HG02870 (cell line): ENCODE data around the gene UTF1.
"Not testable (repeated sequence)": the region's sequence is repeated elsewhere in the genome, so short reads cannot be mapped to it uniquely, and the experiment has no call there.

ENCODE experiments used
- ATAC-seq: cut with Tn5 transposase; IDR thresholded peaks from one replicate; pipeline ENCODE4 v1.9.1; 2021; ENCODE audit warnings: mild to moderate bottlenecking, moderate library complexity; ENCODE audit not compliant: unreplicated experiment

Gene UTF1

GRCh38 chr10:133261726-133262325 lies 31.8 kb downstream of the UTF1 start:
- ATAC-seq = peak; percentile 47

DNA sequence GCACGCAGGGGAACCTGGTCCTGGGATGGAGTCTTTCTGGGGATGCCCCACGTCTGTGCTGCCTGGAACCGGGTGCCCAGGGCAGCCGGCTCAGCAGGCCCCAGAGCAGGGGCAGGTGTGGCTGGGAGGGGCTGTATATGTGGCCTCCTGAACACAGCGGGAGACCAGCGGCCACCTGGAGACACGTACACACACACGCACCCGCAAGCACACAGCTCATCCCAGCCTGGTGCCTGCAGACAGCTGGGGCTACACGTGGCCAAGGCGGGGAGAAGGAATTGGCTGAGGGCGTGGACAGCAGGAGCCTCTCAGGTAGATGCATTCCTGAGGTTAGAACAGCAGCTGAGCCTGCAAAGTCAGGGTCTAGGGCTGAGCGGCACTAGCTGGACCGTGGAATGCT lies 32.7 kb downstream of the UTF1 start:
- no peak for ATAC-seq

DNA sequence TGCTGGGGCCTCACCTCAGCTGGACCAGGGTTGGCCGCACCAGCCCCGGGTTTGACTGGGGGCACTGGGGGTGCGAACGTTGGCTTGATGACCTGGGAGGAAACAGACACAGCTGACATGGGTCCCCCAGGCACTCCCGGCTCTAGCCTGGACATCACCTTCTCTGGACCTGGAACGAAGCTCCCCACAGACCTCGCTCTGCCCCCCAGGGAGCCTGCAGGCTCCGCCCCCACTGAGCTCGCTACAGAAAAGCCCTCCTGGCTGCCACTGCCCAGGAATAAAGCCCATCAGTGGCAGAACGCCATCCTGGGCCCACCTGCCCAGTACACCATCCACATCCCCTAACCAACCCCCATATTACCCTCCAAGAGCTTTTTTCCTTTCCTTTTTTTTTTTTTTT lies 33.7 kb downstream of the UTF1 start:
- no peak for ATAC-seq

DNA sequence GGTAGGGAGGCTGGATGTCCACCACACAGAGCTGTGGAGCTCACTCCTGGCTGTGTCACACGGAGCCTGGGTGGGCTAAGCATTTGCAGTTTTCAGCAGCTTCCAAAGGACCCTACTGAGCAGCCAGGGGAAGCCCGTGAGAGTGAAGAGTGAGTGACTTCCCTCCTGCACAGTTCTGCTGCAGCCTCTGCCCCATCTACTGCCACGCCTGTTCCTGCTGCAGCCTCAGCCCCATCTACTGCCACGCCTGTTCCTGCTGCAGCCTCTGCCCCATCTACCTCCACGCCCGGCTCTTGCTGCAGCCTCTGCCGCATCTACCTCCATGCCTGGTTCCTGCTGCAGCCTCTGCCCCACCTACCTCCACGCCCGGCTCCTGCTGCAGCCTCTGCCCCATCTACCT lies 34.4 kb downstream of the UTF1 start:
- ATAC-seq = no peak

GRCh38 chr10:133265052-133265451 lies 35.0 kb downstream of the UTF1 start:
- not testable (repeated sequence) for ATAC-seq

GRCh38 chr10:133266056-133266795 lies 36.2 kb downstream of the UTF1 start:
- no peak for ATAC-seq

DNA sequence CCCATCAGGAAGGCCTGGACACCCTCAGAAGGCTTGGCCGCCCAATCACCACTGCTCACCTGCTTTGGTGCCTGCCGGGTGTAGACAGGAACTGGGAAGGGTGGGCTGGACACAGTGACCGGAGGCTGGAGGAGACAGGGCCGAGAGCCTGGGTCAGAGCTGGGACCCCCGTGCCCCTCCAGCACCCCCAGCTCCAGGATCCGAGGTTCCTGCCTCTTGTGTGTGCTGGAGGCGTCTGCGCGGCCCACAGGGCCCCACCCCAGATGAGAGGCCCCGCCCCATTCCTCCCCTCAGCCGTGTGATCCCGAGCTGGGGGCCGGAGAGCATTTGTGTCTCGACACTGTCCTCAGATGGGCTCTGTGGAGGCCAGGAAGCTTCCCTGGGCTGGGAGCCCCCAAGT lies 37.3 kb downstream of the UTF1 start:
- ATAC-seq = no peak

DNA sequence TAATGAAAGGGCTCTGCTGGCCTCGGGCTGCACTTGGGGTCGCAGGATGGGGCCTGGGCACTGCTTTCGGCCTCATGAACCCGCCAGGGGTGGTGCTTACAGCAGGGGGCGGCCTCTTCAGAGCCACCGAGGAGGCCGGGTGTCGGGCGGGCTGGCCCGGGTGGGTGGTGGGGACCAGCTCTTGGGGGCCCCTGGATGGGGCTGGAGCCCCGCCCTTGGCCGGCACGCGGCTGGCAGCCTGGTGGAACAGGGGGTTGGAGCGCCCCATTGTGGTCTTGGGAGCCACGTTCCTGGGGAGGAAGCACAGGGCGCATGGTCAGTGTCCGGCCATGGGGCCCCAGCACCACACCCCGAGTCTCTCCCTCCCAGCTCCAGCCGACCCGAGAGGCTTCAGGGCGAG lies 37.8 kb downstream of the UTF1 start:
- ATAC-seq = no peak

DNA sequence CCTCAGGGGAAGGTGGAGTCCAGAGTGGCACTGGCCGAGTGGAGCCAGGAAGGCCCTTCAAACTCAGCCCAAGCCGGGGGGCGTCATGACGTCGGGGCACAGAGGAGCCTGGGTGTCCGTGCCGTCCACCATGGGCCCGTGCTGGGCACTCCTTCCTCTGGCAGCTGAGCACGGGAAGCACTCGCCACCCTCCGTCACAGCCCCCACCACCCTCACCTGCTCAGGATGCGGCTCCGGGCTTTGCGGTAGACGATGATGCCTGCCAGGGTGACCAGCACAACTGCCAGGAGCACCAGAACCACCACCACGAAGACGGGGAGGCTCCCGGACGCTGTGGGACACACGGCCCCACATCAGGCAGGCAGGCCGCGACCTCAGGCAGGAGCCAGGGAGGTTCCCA lies 38.5 kb downstream of the UTF1 start:
- no peak for ATAC-seq

DNA sequence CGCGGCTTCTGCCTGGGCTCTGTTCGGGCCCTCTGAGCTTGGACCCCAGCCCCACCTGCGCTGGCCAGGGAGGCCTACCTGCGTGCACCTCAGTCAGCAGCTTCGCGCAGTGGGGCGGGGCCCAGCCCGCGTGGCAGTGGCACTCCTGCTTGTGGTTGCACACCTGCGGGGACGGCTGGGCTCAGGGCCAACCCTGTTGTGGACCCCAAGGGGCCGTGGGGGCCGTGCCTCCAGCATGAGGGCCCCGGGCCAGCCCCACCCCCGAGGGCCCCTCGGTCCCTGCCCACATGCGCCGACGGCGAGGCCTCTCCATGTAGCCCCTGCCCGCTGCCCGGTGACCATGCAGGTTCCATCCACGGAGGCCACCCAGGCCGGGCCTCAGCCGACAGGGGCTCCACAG lies 39.4 kb downstream of the UTF1 start:
- ATAC-seq = no peak

- no peak for ATAC-seq
These were observed 40.2 kb downstream of the UTF1 start for GRCh38 chr10:133270204-133270603.

DNA sequence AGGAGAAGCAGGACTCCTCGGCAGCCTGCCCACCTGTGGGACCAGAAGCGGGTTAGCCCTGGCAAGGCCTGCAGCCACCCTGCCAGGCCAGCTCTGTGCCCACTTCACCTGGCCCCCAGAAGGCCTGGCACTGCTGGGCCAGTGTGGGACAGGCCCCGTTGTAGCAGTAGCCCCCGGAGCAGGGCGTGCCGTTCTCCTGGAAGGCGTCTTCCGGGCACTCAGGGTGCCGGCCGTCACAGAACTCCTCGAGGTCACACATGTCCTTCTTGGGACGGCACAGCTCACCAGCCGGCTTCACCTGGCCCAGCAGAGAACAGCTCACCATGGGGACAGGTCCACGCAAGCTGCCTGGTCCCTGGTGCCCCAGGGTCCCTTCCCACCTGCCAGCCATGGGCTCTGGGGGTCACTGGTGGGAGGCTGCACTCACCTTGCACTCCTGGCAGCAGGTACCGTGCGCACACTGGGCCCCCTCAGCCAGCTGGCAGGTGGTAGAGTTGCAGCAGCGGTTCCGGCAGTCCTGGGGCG lies 40.8 kb downstream of the UTF1 start:
- no peak for ATAC-seq

GRCh38 chr10:133271521-133272300 lies 41.7 kb downstream of the UTF1 start:
- no peak for ATAC-seq

DNA sequence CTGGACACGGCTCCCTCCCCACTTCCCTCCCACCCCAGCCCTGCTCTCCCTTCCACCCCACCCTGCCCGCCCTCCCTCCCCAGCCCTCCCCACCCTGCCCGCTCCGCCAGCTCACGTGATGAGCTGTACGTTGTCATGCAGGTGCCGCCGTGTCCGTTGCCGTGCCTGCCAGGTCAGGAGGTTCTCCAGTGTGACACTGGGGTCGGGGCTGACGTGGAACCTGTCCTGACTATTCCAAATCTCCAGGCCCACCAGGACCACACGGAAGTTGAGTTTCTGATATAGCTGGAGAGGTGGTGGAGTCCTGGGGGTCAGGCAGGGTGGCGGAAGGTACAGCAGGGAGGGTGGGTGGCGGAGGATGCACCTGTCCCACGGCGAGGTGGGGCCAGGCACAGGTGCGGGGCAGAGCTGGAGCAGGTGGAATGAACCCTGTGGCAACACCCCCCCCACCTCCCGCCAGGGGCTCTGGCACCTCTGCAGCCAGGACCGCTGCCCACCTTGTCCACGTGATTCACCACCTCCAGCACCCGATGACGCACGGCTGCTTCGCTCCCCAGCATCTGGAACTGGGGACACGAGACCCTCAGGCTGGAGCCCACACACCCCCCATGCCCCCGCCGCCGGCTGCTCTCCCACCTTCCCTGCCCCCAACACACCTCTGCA lies 42.4 kb downstream of the UTF1 start:
- no peak for ATAC-seq

DNA sequence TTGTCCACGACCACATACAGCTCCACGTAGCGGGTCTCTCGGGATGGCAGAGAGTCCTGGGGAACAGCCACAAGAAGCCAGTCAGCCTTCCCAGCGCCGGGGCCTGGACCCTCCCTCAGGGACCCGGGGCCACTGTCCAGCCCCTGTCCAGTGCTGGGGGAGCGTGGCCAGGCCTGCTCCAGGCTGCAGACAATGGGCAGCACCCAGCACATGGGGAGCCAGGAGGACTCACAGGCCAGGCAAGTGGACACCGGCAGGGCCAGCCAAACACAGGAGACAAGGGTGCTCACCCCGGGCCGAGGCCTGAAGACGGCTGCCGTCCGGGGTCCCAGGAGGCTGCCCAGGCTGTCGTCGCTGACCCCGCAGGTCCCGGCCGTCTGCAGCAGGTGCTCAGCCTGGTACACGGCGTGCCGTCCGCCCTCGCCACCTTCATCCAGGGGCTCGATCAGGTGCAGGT lies 43.0 kb downstream of the UTF1 start:
- ATAC-seq = no peak

DNA sequence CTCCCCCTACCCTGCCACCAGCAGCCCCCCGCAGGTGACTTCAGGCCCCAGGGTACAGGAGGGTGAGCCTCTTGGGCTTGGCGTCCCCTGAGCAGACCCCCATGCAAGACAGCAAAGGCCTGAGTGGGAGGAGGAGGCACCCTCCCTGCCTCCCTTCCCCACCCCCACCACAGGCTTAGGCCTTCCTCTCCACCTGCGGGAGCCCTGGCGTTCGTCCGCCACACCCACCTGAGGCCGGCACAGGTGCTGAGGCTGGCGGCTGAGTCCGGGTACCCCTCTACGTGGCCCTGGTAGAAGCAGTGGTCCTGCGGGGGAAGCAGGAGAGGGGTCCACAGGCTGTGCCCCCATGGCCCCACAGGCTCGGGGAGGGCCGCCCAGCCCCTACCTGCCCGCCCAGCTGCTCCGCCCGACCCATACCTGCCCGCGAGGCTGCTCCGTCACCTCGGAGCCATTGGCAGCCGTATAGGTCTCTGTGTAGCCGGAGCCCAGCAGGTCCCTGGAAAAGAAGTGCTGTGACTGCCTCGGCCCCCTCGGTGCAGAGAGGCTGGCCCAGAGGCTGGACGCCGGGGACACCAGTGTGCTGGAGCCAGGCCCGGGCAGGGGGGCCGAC lies 43.6 kb downstream of the UTF1 start:
- no peak for ATAC-seq

DNA sequence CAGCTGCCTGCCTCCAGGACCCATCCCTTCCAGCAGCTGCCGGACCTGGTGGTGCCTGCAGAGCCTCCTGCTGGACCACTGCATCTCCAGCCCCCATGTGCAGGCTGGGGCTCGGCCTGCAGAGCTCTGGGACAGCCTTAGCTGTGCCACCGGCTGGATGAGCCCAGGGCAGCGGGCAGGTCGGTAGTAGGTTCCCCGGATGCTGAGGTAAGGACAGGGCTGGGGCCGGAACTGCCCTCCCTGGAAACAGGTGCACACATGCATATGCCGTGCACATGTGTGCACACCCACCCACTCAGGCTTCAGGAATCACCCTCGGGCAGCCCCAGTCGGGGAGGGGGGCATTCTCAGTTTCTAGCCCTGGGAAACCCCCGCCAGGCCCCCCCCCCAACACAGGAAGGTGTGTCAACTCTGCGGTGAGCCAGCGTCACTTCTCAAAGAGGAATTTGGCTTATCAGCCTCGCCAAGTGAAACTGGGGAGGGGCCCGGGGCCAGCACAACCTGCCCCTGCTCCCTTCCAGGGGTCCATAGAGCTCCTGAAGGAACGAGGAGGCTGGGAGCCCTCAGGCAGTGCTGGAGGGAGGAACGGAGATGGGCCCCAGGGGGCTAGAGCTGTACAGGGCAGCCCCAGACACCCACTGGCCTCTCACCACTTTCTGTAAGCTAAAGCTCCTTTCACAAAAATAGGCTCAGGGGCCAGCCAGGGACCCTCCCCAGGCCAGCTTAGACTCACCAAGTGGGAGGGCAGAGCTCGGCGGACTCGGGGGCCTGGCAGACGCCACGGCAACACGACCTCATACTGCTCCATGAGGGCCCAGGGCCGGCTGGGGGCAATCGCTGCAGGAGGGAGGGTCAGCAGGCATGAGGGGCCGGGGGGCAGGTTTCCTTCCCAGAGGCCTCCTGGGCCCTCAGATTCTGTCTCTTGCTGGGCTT lies 45.0 kb downstream of the UTF1 start:
- ATAC-seq = peak; percentile 46

DNA sequence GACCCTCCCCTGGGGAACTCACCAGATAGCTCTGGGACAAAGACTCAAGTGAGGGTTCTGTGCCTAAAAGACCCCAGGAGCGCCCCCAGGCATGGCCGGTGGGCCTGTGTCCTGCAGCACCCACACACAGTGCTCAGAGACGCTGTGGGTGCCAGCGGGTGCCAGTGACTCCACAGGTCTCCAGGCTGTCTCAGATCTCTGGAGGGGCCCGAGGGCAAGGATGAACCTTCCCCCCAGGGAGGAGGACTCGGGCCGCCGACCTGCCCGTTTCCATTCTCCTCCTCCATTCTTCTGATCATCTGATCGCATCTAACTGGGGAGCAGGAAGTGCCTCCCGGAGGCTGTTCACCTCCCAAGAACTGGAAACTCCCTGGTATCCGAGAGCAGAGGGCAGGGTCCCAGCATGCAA lies 45.7 kb downstream of the UTF1 start:
- peak; percentile 24 for ATAC-seq

GRCh38 chr10:133276100-133276434 lies 46.0 kb downstream of the UTF1 start:
- no peak for ATAC-seq
